ENCODE results near the gene GABPB2.

Gene GABPB2

GRCh38 chr1:151171190-151171589 is 100.6 kb downstream of the GABPB2 start:
- peaks cover 52% of the 10 kb centered on the region for H3K36me3 ChIP-seq (ENCODE audit: insufficient read depth, low read depth, low read length)
- no peak overlapping the region for H3K4me3 ChIP-seq (ENCODE audit: low read length)
- no peak overlapping the region for H3K9ac ChIP-seq (ENCODE audit: low read depth, low read length)
- no peak overlapping the region for H3K27ac ChIP-seq (ENCODE audit: low read length)
- H3K27me3 ChIP-seq (ENCODE audit: insufficient read depth, low read length) = no peaks in the 10 kb centered on the region
- H3K9me3 ChIP-seq (ENCODE audit: insufficient read depth, low read depth, low read length) = no peaks in the 10 kb centered on the region
- 0 out of 2 replicates have a peak, but pooled peaks cover 3% of the 10 kb centered on the region for H3K4me1 ChIP-seq (ENCODE audit: insufficient read depth, low read length)
